SK-N-SH (cell line): Measurements from ENCODE around the gene BRAT1. TPM values are rescaled to one million over a fixed set of nuclear protein-coding genes. Genes with fewer than 3 reads are reported as not detected.

Experiments
- CTCF ChIA-PET: fragments of 300-600, 350-600 bp; formaldehyde crosslinking; extraction: SDS; loops from one replicate; lab custom pipeline; 2021; lab: Yijun Ruan, JAX
- POLR2A ChIA-PET: fragments of 350-600 bp; sonication (Branson Sonifier 250); formaldehyde crosslinking; extraction: SDS; loops from one replicate; lab custom pipeline; 2020; ENCODE audit warnings: antibody characterized with exemption, inconsistent platforms; lab: Yijun Ruan, JAX
- DNase-seq: peaks from one replicate; pipeline ENCODE4 v3.0.0; 2012
- H2AFZ ChIP-seq: fragments of 200-600 bp; sonication (generic); 2 replicates; pipeline ENCODE4 v1.8.1; 2016; ENCODE audit warnings: antibody characterized with exemption, mild to moderate bottlenecking, low read depth
- H3F3A ChIP-seq: fragments of 200-600 bp; sonication (generic); replicated peaks from 2 replicates; pipeline ENCODE3; 2016; ENCODE audit warnings: antibody characterized with exemption, mild to moderate bottlenecking; ENCODE audit not compliant: insufficient read depth
- H3K27ac ChIP-seq, 2 experiments: fragments of 200-500 bp in 1 of 2; fragments of 200-600 bp in 1 of 2; sonication (Bioruptor generic) in 1 of 2; sonication (generic), shearing (Covaris generic) in 1 of 2; 2 replicates each; pipeline versions ENCODE4 v1.5.1 to v1.6.1; 2014 to 2016; ENCODE audit warnings: low read depth in 2 of 2, inconsistent platforms in 1 of 2, low read length in 1 of 2, mild to moderate bottlenecking in 1 of 2, mixed read lengths in 1 of 2
- H3K27me3 ChIP-seq: fragments of 200-600 bp; sonication (generic), shearing (Covaris generic); 2 replicates; pipeline ENCODE4 v1.6.1; 2016; ENCODE audit warnings: mixed run types; ENCODE audit not compliant: insufficient read depth
- H3K36me3 ChIP-seq, 2 experiments: fragments of 200-500 bp in 1 of 2; fragments of 200-600 bp in 1 of 2; sonication (Bioruptor generic) in 1 of 2; sonication (generic) in 1 of 2; replicated peaks in 1 of 2; 2 replicates each; pipeline versions ENCODE3 to v1.5.1; 2014 to 2016; ENCODE audit warnings: low read length in 1 of 2, mild to moderate bottlenecking in 1 of 2; ENCODE audit not compliant: insufficient read depth in 2 of 2, control insufficient read depth in 1 of 2
- H3K4me1 ChIP-seq, 2 experiments: fragments of 200-500 bp in 1 of 2; fragments of 200-600 bp in 1 of 2; sonication (Bioruptor generic) in 1 of 2; sonication (generic), shearing (Covaris generic) in 1 of 2; 2 replicates each; pipeline versions ENCODE4 v1.5.1 to v1.6.1; 2014 to 2016; ENCODE audit warnings: low read depth in 1 of 2, low read length in 1 of 2, mixed run types in 1 of 2; ENCODE audit not compliant: insufficient read depth in 2 of 2, control insufficient read depth in 1 of 2
- H3K4me2 ChIP-seq: fragments of 200-600 bp; sonication (generic), shearing (Covaris generic); 2 replicates; pipeline ENCODE4 v1.6.1; 2017; ENCODE audit warnings: mixed run types
- H3K4me3 ChIP-seq, 2 experiments: fragments of 200-500 bp in 1 of 2; fragments of 200-600 bp in 1 of 2; sonication (Bioruptor generic) in 1 of 2; sonication (generic), shearing (Covaris generic) in 1 of 2; 2 replicates each; pipeline versions ENCODE4 v1.5.1 to v1.8.1; 2014 to 2016; ENCODE audit warnings: low read depth in 2 of 2, inconsistent platforms in 1 of 2, low read length in 1 of 2, mild to moderate bottlenecking in 1 of 2, mixed read lengths in 1 of 2, moderate library complexity in 1 of 2
- H3K79me2 ChIP-seq: fragments of 200-600 bp; sonication (generic); 2 replicates; pipeline ENCODE4 v1.8.1; 2017; ENCODE audit warnings: mild to moderate bottlenecking; ENCODE audit not compliant: insufficient read depth
- H3K9ac ChIP-seq: fragments of 200-600 bp; sonication (generic); 2 replicates; pipeline ENCODE4 v1.6.1; 2017; ENCODE audit warnings: mixed run types
- H3K9me2 ChIP-seq: fragments of 200-600 bp; sonication (generic); 2 replicates; pipeline ENCODE4 v1.6.1; 2017; ENCODE audit warnings: mixed run types
- H3K9me3 ChIP-seq: fragments of 200-600 bp; sonication (generic); 2 replicates; pipeline ENCODE4 v1.6.1; 2017; ENCODE audit warnings: mixed run types, mild to moderate bottlenecking, moderate library complexity
- H4K20me1 ChIP-seq: fragments of 200-600 bp; sonication (generic); 2 replicates; pipeline ENCODE4 v1.6.1; 2017; ENCODE audit warnings: mild to moderate bottlenecking, mixed run types; ENCODE audit not compliant: insufficient read depth
- CHD2 ChIP-seq: fragments of 150-350 bp; IDR thresholded peaks from 2 replicates; pipeline ENCODE4 v1.6.1; 2018; ENCODE audit warnings: low read length; ENCODE audit not compliant: partially characterized antibody
- CTCF ChIP-seq: fragments of 200-600 bp; sonication (generic); IDR thresholded peaks from 2 replicates; pipeline ENCODE4 v1.6.1; 2017; ENCODE audit warnings: antibody characterized with exemption, mild to moderate bottlenecking, moderate library complexity
- FOXJ3 ChIP-seq: sonication (generic); formaldehyde crosslinking; IDR thresholded peaks from 2 replicates; pipeline ENCODE4 v1.5.1; 2020; ENCODE audit warnings: mild to moderate bottlenecking, missing genetic modification reagents
- FOXM1 ChIP-seq: IDR thresholded peaks from 2 replicates; pipeline ENCODE4 v1.4.0; 2012; ENCODE audit warnings: low read depth, mild to moderate bottlenecking
- GABPA ChIP-seq: IDR thresholded peaks from 2 replicates; pipeline ENCODE4 v1.4.0; 2012; ENCODE audit warnings: low read depth, mild to moderate bottlenecking
- JUND ChIP-seq: IDR thresholded peaks from 2 replicates; pipeline ENCODE4 v1.4.0; 2012
- MEF2A ChIP-seq: IDR thresholded peaks from 2 replicates; pipeline ENCODE4 v1.4.0; 2012; ENCODE audit warnings: low read depth, borderline replicate concordance
- NFIC ChIP-seq: IDR thresholded peaks from 2 replicates; pipeline ENCODE4 v1.4.0; 2012; ENCODE audit warnings: borderline replicate concordance
- NRF1 ChIP-seq: IDR thresholded peaks from 2 replicates; pipeline ENCODE4 v1.6.1; 2012; ENCODE audit warnings: low read depth, mild to moderate bottlenecking, low read length
- PBX3 ChIP-seq: IDR thresholded peaks from 2 replicates; pipeline ENCODE4; 2012
- POLR2AphosphoS5 ChIP-seq: IDR thresholded peaks from 2 replicates; pipeline ENCODE4 v1.6.1; 2012; ENCODE audit warnings: low read depth, low read length
- RCOR1 ChIP-seq: fragments of 150-350 bp; IDR thresholded peaks from 2 replicates; pipeline ENCODE4 v1.6.1; 2017; ENCODE audit warnings: antibody characterized with exemption, low read length
- RXRA ChIP-seq: IDR thresholded peaks from 2 replicates; pipeline ENCODE4 v1.4.0; 2012; ENCODE audit warnings: low read depth, mild to moderate bottlenecking, borderline replicate concordance
- SMC3 ChIP-seq: IDR thresholded peaks from 2 replicates; pipeline ENCODE4 v1.6.1; 2012; ENCODE audit warnings: low read depth, low read length, improper control_type of control experiment
- TAF1 ChIP-seq: IDR thresholded peaks from 2 replicates; pipeline ENCODE4 v1.6.1; 2012; ENCODE audit warnings: low read depth, mild to moderate bottlenecking, low read length, moderate library complexity, borderline replicate concordance
- TCF12 ChIP-seq: IDR thresholded peaks from 2 replicates; pipeline ENCODE4 v1.4.0; 2012
- YY1 ChIP-seq: IDR thresholded peaks from 2 replicates; pipeline ENCODE4 v1.4.0; 2012; ENCODE audit warnings: low read depth, mild to moderate bottlenecking
- WGBS: methylation state at CpG from one replicate; pipeline ENCODE4 v1.1.6; 2017; ENCODE audit warnings: low lambda C conversion rate; 5-methylcytosine and 5-hydroxymethylcytosine counted together
- polyA plus RNA-seq, 3 experiments: library from polyadenylated mRNA; depleted of rRNA; stranded (reverse); fragments of >200 nt; gene quantifications; 2 replicates each; pipeline ENCODE4 v1.2.3, GENCODE V29; 2012
- TF ChIP-seq, protein P1 (sequence below): fragments of 150-350 bp; IDR thresholded peaks from 2 replicates; pipeline ENCODE4 v1.6.1; 2016; ENCODE audit warnings: mild to moderate bottlenecking, low read depth, low read length

Gene BRAT1
- polyA plus RNA-seq, 1 of the 3 experiments (the other 2 are of a cell fraction): 36.2 TPM

DNA sequence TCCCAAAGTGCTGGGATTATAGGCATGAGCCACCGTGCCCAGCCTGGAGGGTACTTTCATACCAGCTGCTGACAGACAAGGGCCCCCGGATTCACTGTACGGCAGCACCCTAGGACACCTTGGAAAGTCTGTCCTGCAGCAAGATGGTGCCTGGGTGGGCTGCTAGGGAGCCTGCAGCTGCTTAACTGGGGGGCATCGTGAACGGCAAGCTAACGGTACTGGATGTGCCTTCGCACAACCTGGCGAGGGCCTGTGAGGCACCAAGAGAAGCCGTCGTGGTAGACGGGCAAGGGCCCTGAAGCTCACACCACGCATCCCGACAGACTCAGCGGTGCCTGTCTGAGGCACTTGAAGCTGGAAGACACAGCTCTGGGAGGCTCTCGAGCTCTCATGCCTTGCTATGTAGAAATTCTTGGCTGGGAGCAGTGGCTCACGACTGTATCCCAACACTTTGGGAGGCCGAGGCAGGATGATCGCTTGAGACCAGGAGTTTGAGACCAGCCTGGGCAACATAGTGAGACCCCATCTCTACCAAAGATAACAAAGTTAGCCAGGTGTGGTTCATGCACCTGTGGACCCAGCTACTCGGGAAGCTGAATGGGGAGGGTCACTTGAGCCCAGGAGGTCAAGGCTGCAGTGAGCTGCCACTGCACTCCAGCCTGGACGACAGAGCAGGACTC lies 9.4 kb downstream of the BRAT1 start:
- WGBS: 92% methylated on average over 19 of the region's 20 CpGs

DNA sequence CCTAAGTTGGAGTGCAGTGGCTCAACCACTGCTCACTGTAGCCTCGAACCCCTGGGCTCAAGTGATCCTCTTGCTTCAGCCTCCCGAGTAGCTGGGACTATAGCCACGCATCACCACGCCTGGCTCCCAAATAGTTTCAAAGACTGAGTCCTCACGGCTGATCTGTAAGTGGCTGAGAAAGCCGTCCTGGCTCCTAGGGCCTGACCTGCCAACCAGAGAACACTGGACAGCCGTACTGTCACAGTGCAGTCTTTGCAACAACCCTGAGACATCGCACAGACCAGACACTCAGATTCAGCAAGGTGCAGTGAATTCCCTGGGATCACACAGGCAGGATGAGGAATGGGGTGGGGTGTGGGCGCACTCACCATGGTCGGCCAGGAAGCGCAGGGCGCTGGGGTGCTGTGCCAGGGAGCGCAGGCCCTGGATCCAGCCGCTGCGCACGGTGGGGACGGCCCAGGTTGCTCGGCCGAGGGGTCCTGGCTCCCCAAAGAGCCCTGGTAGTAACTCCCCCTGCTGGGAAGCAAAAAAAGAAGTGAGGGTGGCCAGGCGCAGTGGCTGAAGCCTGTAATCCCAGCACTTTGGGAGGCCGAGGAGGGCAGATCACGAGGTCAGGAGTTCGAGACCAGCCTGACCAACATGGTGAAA lies 10.7 kb downstream of the BRAT1 start:
- peaks cover 44 to 60% of the 10 kb centered on the region in 2 experiments for H3K36me3 ChIP-seq
- H3K4me1 ChIP-seq: no peaks in the 10 kb centered on the region
- no peaks in the 10 kb centered on the region for H3F3A ChIP-seq
- no peak overlapping the region for H3K4me3 ChIP-seq
- no peak overlapping the region for H3K9ac ChIP-seq
- POLR2A ChIA-PET: interaction anchor here (0.6 to 2.1 kb wide), 3 partner anchors 10 to 77 kb away, joined by 3 to 6 read pairs (median 3); no protein-coding TSS in a partner anchor
- no peak overlapping the region for H2AFZ ChIP-seq
- no peaks in the 10 kb centered on the region for H4K20me1 ChIP-seq
- peak; percentile 49 for DNase-seq
- WGBS: 94% methylated on average over 18 of the region's 23 CpGs
- H3K9me3 ChIP-seq: no peaks in the 10 kb centered on the region
- H3K4me2 ChIP-seq: no peak overlapping the region
- TF ChIP-seq YY1 (no peak), CTCF (0 out of 2 replicates have a peak, but pooled peaks have one; percentile 8)
- H3K27me3 ChIP-seq: no peaks in the 10 kb centered on the region
- no peak overlapping the region for H3K27ac ChIP-seq
- H3K79me2 ChIP-seq: peaks cover 10% of the 10 kb centered on the region
- no peaks in the 10 kb centered on the region for H3K9me2 ChIP-seq
- CTCF ChIA-PET: interaction anchor here (0.6 to 1.8 kb wide), 4 partner anchors 10 to 94 kb away, joined by 3 to 8 read pairs (median 4); partner anchors contain the start of gene BRAT1

More for the DNA sequence above, 9.4 kb downstream of the BRAT1 start:
- Histone ChIP-seq H3F3A (no peaks in the 10 kb centered on the region), H3K9me3 (no peaks in the 10 kb centered on the region), H3K27ac (no peak overlapping the region), H3K27me3 (no peaks in the 10 kb centered on the region), H3K36me3 (peaks cover 46 to 58% of the 10 kb centered on the region in 2 experiments), H3K9me2 (no peaks in the 10 kb centered on the region), H3K4me1 (no peaks in the 10 kb centered on the region), H3K4me2 (no peak overlapping the region), H3K4me3 (no peak overlapping the region), H3K9ac (no peak overlapping the region), H4K20me1 (0 out of 2 replicates have a peak, but pooled peaks cover 2% of the 10 kb centered on the region), H3K79me2 (peaks cover 10% of the 10 kb centered on the region), H2AFZ (no peak overlapping the region)
- no peak for DNase-seq
- CTCF ChIA-PET: interaction anchor here (0.7 to 1.8 kb wide), 5 partner anchors 8 to 95 kb away, joined by 3 to 8 read pairs (median 4); partner anchors contain the start of gene BRAT1
- POLR2A ChIA-PET: interaction anchor here (0.8 to 2.1 kb wide), 3 partner anchors 10 to 86 kb away, joined by 3 to 6 read pairs (median 5); partner anchors contain the start of gene TTYH3
- TF ChIP-seq SMC3 (no peak), JUND (no peak), RCOR1 (no peak), MEF2A (no peak), NRF1 (no peak), NFIC (no peak), TAF1 (no peak), PBX3 (no peak), CHD2 (no peak), GABPA (no peak), POLR2AphosphoS5 (no peak), YY1 (no peak), FOXM1 (no peak), RXRA (no peak), TCF12 (no peak), FOXJ3 (CRISPR knock-in tag) (no peak)
- TF ChIP-seq, protein P1, sequence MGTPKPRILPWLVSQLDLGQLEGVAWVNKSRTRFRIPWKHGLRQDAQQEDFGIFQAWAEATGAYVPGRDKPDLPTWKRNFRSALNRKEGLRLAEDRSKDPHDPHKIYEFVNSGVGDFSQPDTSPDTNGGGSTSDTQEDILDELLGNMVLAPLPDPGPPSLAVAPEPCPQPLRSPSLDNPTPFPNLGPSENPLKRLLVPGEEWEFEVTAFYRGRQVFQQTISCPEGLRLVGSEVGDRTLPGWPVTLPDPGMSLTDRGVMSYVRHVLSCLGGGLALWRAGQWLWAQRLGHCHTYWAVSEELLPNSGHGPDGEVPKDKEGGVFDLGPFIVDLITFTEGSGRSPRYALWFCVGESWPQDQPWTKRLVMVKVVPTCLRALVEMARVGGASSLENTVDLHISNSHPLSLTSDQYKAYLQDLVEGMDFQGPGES: no peak
